Activated naive CD8-positive, alpha-beta T cell treated with anti-CD3 and anti-CD28 coated beads, Interleukin-2, amount 50 U/mL, for 24 hours (primary cell): ENCODE results near the gene AKR1B1.

Experiments used
- ATAC-seq: fragments of 150-1000 bp; cut with Tn5 transposase; one replicate; pipeline ENCODE4 v1.10.0; 2021
- DNase-seq: peaks from one replicate; pipeline ENCODE4 v3.0.0; 2021
- H3K27ac Mint-ChIP-seq: one replicate; pipeline ENCODE4 v1.8.0; 2021; ENCODE audit warnings: mild to moderate bottlenecking, mixed read lengths
- H3K27me3 Mint-ChIP-seq: one replicate; pipeline ENCODE4 v1.8.0; 2021; ENCODE audit warnings: mixed read lengths
- H3K36me3 Mint-ChIP-seq: one replicate; pipeline ENCODE4 v1.8.0; 2021; ENCODE audit warnings: low read depth, mixed read lengths
- H3K4me1 Mint-ChIP-seq: one replicate; pipeline ENCODE4 v1.8.0; 2021; ENCODE audit warnings: mixed read lengths
- H3K4me3 Mint-ChIP-seq: one replicate; pipeline ENCODE4 v1.8.0; 2021; ENCODE audit warnings: mild to moderate bottlenecking, moderate library complexity, mixed read lengths
- H3K9me3 Mint-ChIP-seq: one replicate; pipeline ENCODE4 v1.8.0; 2021; ENCODE audit warnings: mixed read lengths

The AKR1B1 gene

DNA sequence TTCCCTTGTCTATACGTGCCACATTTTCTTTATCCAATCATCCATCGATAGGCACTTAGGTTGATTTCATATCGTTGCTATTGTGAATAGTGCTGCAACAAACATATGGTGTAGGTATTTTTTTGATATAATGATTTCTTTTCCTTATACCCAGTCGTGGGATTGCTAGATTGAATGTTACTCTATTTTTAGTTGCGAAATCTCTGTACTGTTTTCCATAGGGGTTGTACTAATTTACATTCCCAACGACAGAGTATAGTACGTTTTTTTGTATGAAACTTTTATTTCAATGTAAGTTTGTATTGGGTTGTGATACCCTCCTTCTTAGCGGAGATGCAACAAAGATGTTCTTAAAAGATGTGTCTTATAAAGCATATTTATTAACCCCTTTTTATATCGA lies 30.0 kb downstream of the AKR1B1 start:
- Mint-ChIP-seq H3K9me3 (no peaks in the 10 kb centered on the region), H3K4me3 (no peak overlapping the region), H3K36me3 (no peaks in the 10 kb centered on the region), H3K27me3 (peaks cover 2% of the 10 kb centered on the region), H3K4me1 (peaks cover 19% of the 10 kb centered on the region), H3K27ac (no peak overlapping the region)
- ATAC-seq, result no peak
- DNase-seq, result no peak

DNA sequence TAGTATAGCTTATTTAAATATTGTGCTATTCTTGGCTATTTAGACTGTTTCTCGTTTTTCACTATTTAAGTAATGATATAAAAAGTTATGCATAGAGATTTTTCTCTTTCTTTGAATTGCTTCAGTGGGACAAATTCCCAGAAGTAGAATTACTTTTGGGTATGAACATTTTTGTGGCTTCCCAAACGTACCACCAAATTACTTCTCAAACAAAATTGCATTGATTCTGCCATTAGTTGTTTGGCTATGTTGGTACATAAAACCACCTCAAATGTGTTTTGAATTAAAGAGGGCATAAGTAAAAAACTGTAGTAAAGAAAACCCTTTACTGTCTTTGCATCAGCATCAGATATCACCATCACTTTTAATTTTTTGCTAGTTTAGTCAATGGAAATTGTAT lies 31.0 kb downstream of the AKR1B1 start:
- Mint-ChIP-seq H3K4me3 (no peak overlapping the region), H3K36me3 (no peaks in the 10 kb centered on the region), H3K27ac (no peak overlapping the region), H3K27me3 (peaks cover 3% of the 10 kb centered on the region), H3K9me3 (no peaks in the 10 kb centered on the region), H3K4me1 (peaks cover 19% of the 10 kb centered on the region)
- ATAC-seq (no peak), DNase-seq (no peak)

DNA sequence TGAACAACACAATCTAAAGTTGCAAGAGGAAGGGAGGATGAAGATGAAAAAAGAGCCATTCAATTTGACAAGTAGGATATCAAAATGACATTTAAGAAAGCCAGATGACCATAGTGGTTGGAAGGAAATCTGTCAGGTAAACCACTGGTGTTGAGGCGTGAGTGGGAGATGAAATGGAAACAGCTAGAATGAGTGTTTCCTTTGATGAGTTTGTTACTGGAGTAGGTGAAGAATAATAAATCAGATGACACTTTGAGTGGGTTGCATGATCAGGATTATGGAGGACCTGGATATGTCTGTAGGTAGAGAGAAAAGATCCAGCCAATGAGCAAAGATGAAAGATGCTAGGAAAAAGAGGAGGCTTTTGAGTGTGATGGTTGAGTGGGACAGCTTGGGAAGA lies 33.1 kb downstream of the AKR1B1 start:
- peak; percentile 59 for ATAC-seq
- peaks cover 3% of the 10 kb centered on the region for H3K27me3 Mint-ChIP-seq
- H3K9me3 Mint-ChIP-seq, result no peaks in the 10 kb centered on the region
- H3K36me3 Mint-ChIP-seq, result no peaks in the 10 kb centered on the region
- DNase-seq, result no peak
- peaks cover 6% of the 10 kb centered on the region for H3K4me1 Mint-ChIP-seq
- no peak overlapping the region for H3K4me3 Mint-ChIP-seq
- H3K27ac Mint-ChIP-seq, result peak overlapping the region; percentile 36

DNA sequence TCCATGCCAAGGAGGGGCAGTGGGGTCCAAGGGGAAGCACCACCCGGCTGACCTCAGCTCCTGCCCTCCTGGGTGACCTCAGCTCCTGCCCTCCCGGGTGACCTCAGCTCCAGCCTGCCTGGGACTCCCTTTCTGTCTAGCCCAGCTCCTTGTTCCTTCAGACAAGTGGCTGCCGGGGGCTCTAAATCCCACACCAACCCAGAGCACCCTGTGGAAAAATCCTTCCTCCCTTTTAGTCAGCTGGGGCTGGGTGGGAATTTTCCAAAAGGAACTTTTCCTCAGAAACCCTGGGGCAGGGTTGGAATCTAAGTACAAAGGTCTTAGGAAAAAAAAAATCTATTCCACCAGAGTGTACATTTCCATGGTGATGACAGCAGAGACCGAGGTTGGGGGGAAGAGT lies 36.3 kb downstream of the AKR1B1 start:
- Mint-ChIP-seq H3K27ac (no peak overlapping the region), H3K27me3 (peaks cover 6% of the 10 kb centered on the region), H3K4me3 (no peak overlapping the region), H3K9me3 (no peaks in the 10 kb centered on the region), H3K36me3 (no peaks in the 10 kb centered on the region), H3K4me1 (peaks cover 6% of the 10 kb centered on the region)
- ATAC-seq, result no peak
- no peak for DNase-seq

DNA sequence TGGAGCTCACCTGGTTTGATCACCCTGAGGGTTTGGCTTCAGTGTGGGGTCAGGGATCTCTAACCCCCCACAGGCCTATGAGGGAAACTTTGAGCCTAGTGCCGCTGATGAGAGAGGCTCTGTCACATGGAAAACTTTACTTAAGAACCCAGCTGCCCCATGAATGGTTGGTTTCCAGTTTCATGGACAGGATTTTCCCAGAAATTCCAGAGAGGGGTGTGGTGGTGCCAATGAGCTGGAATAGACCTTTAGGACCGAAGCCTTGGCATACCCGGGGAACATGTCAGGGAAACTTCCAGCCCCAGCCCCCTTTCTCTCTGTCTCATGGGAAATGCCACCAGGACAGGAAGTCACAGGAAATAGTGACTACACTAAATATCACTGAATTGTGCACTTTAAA lies 36.9 kb downstream of the AKR1B1 start:
- ATAC-seq (no peak), DNase-seq (no peak)
- H3K27me3 Mint-ChIP-seq, result peaks cover 6% of the 10 kb centered on the region
- no peak overlapping the region for H3K27ac Mint-ChIP-seq
- peaks cover 6% of the 10 kb centered on the region for H3K4me1 Mint-ChIP-seq
- no peaks in the 10 kb centered on the region for H3K36me3 Mint-ChIP-seq
- no peak overlapping the region for H3K4me3 Mint-ChIP-seq
- H3K9me3 Mint-ChIP-seq, result no peaks in the 10 kb centered on the region

DNA sequence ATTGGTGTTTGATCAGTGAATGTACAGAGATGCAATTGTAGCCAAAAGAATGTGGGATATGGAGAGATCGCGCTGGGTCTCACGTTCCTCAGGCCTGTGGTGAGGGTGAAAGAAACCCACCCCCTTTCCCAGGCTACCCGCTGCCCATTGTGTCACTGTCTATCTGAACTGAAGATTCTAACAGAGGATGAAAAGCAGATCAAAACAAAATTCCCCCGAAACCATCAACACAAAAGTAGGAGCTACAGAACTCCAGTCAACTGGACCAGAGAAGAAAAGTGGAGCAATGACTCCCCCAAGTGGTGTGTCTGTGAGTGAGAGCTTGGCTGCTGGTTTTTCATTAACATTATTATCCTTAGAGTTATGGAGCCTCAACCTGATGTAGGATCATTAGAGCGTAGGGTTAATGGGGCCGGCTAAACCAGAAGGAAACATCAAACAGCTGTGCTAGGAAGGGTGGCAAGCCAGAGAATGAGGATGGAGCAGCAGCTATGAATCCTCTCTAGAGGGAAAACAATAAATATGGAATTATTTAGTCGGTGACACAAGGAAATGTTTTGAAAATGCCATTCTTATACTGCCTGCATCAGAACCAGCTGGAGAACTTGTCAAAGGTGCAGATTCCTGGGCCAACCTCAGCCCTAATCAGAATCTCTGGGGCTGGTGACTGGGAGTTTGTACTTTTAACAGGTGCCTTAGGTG lies 38.3 kb downstream of the AKR1B1 start:
- Mint-ChIP-seq H3K9me3 (no peaks in the 10 kb centered on the region), H3K36me3 (no peaks in the 10 kb centered on the region), H3K27me3 (peaks cover 6% of the 10 kb centered on the region), H3K27ac (no peak overlapping the region), H3K4me1 (peaks cover 2% of the 10 kb centered on the region), H3K4me3 (no peak overlapping the region)
- DNase-seq (no peak), ATAC-seq (no peak)

DNA sequence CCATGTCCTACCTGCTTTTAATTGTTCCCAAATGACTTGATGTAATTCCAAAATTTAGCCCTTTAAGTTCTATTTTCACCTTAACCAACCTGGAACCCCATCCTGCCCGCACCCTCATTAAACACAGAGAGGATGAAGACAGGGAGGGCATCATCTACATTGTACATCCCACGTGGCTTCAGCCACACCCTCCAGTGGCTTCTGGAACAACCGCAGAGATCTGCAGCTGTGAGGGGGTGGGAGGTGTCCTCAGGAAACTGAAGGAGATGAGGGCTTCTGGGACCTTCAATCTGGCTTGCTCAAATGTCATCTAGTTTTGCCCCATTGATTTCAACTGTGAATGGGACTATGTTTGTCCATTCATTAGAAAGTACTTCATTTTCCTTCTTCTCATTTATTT lies 39.0 kb downstream of the AKR1B1 start:
- H3K4me3 Mint-ChIP-seq, result no peak overlapping the region
- no peak for DNase-seq

DNA sequence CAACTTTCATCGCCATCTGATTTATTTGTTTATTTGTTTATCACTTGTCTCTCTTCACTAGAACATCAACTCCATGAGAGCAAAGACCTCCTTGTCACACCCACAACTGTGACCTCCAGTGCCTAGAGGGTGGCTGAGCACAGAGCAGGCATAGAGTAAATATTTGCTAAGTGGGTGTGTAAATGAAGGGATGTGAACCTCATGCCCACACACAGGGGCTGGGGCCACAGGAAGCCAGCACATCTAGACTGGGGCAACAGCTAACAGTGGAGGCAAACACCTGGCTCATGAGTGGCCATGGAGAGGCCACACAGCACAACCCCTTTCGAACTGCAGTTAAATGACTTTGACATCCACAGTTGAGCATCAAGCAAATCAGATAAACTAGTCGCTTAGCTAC lies 39.8 kb downstream of the AKR1B1 start:
- Mint-ChIP-seq H3K4me3 (no peak overlapping the region), H3K9me3 (no peaks in the 10 kb centered on the region), H3K27ac (no peak overlapping the region), H3K36me3 (no peaks in the 10 kb centered on the region), H3K27me3 (peaks cover 6% of the 10 kb centered on the region), H3K4me1 (no peaks in the 10 kb centered on the region)
- DNase-seq (no peak), ATAC-seq (no peak)

More for the DNA sequence above, 39.0 kb downstream of the AKR1B1 start:
- Mint-ChIP-seq H3K27ac (no peak overlapping the region), H3K36me3 (no peaks in the 10 kb centered on the region), H3K9me3 (no peaks in the 10 kb centered on the region), H3K4me1 (no peaks in the 10 kb centered on the region), H3K27me3 (peaks cover 6% of the 10 kb centered on the region)
- no peak for ATAC-seq

DNA sequence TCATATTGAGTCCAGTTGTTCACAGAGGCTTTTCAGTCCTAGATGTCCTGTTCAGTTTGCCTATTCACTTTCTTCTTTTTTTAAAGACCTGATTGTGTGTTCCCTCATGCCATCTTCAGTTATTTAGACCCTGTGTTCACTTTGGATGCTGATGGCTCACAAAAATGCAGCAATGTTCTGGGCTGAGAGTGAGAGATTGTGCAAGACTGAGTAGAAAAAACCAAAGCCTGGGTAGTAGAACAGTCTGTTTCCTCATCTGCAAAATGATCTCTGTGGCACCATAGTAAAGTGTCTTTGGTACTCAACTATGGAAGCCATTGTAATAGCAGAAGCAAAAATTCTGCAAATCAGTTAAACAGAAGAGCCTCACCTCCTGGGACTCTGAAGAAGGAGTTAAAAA lies 43.2 kb downstream of the AKR1B1 start:
- Mint-ChIP-seq H3K9me3 (no peaks in the 10 kb centered on the region), H3K36me3 (no peaks in the 10 kb centered on the region), H3K4me3 (no peak overlapping the region), H3K4me1 (no peaks in the 10 kb centered on the region), H3K27me3 (peaks cover 3% of the 10 kb centered on the region), H3K27ac (no peak overlapping the region)
- DNase-seq, result no peak
- no peak for ATAC-seq

DNA sequence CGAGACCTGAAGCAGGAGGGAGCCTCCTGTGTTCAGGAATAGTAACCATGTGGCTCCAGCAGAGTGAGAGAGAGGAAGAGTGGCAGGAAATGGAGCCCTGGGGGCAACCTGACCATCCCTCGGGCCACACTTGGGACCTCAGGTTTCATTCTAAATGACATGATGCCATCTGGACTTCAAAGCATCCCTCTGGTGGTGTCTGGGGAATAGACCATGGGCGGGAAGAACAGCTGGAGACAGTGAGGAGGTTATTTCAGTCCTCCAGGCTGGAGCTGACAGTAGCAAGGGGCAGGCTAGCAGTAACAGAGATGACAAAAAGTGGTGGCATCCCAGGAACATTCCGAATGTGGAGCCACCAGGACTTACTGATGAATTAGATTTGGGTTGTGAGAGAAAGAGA lies 44.8 kb downstream of the AKR1B1 start:
- no peak for ATAC-seq
- no peaks in the 10 kb centered on the region for H3K4me1 Mint-ChIP-seq
- H3K27ac Mint-ChIP-seq, result no peak overlapping the region
- no peaks in the 10 kb centered on the region for H3K36me3 Mint-ChIP-seq
- no peak for DNase-seq
- no peaks in the 10 kb centered on the region for H3K9me3 Mint-ChIP-seq
- no peaks in the 10 kb centered on the region for H3K27me3 Mint-ChIP-seq
- H3K4me3 Mint-ChIP-seq, result no peak overlapping the region

DNA sequence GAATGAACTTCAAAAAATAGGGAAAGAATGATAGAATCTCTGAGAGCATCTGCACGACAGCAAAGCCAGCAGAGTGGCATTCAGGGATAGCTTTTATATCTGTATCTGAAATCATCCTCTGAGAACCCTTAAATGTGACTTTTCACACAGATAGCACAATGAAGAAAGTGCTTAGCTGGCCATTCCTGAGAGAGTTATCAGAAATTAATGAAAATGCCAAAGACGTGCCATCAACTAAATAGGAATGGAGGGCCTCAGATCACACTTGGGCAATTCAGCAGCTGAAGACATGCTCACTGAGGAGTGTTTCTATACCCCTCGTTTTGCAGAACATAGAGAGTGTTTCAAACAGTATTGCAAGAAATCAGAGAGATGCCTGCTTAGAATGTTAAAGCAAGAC lies 51.6 kb downstream of the AKR1B1 start:
- Mint-ChIP-seq H3K36me3 (no peaks in the 10 kb centered on the region), H3K27ac (no peak overlapping the region), H3K9me3 (no peaks in the 10 kb centered on the region), H3K4me1 (no peaks in the 10 kb centered on the region), H3K4me3 (no peak overlapping the region), H3K27me3 (peaks cover 12% of the 10 kb centered on the region)
- no peak for DNase-seq
- no peak for ATAC-seq

DNA sequence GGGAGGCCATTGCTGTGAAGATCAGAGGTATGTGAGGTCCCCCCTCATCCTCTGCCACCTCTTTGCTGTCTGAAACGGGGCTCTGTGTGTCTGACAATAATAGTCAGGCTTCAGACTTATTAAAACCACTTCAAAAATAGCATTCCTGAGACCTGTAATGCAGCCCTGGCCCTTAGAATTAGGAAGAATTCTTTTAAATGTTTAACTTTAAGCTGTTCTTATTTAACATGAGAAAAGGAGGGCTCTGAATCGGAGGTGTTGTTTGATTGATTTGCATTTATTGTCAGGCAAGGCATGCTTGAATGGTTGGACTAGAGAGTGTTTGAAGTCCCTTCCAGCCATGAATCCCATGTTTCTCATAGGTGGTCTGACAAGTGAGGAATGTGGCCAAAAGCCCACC lies 52.5 kb downstream of the AKR1B1 start:
- Mint-ChIP-seq H3K36me3 (no peaks in the 10 kb centered on the region), H3K27ac (no peak overlapping the region), H3K27me3 (peaks cover 13% of the 10 kb centered on the region), H3K4me3 (no peak overlapping the region), H3K9me3 (no peaks in the 10 kb centered on the region), H3K4me1 (no peaks in the 10 kb centered on the region)
- ATAC-seq (no peak), DNase-seq (no peak)

DNA sequence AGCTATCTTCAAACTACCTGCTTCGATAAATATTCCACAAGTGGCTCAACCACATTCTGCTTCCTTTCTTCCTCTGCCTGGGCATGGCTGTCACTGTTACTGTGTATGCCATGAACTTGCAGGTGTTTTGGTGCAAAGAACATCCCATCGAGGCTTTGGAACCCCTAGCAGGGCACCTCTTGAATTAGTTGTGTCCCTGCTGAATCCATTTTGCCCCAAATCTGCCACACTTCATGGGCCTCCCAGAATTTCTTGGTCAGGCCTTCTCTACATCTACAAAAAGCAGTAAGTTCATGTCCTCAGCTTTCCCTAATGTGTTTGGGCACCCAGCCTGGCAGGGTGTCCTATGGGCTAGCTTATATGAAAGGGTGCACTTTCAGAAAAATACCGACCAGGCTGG lies 53.6 kb downstream of the AKR1B1 start:
- no peaks in the 10 kb centered on the region for H3K4me1 Mint-ChIP-seq
- ATAC-seq (no peak), DNase-seq (no peak)
- no peaks in the 10 kb centered on the region for H3K9me3 Mint-ChIP-seq
- peaks cover 14% of the 10 kb centered on the region for H3K27me3 Mint-ChIP-seq
- H3K4me3 Mint-ChIP-seq, result no peak overlapping the region
- H3K27ac Mint-ChIP-seq, result no peak overlapping the region
- no peaks in the 10 kb centered on the region for H3K36me3 Mint-ChIP-seq

DNA sequence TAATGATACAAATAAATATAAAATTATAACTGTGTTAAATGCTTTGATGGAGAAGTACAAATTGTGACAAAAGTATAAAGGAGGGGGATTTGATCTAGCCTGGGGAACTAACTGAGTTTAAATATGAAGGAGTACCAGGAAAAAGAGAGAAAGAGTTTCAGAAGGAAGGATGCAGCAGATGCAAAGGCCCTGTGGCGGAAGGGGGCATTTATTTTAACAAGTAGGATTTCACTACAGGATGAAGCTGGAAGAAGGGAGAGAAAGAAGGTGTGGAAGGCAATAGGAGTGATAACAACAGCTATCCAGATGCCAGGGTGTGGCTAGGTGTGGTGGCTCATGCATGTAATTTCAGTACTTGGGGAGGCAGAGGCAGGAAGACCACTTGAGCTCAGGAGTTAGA lies 55.8 kb downstream of the AKR1B1 start:
- no peaks in the 10 kb centered on the region for H3K4me1 Mint-ChIP-seq
- no peak overlapping the region for H3K27ac Mint-ChIP-seq
- H3K4me3 Mint-ChIP-seq, result no peak overlapping the region
- ATAC-seq, result no peak
- no peaks in the 10 kb centered on the region for H3K9me3 Mint-ChIP-seq
- DNase-seq, result no peak
- H3K27me3 Mint-ChIP-seq, result peaks cover 22% of the 10 kb centered on the region
- H3K36me3 Mint-ChIP-seq, result no peaks in the 10 kb centered on the region

DNA sequence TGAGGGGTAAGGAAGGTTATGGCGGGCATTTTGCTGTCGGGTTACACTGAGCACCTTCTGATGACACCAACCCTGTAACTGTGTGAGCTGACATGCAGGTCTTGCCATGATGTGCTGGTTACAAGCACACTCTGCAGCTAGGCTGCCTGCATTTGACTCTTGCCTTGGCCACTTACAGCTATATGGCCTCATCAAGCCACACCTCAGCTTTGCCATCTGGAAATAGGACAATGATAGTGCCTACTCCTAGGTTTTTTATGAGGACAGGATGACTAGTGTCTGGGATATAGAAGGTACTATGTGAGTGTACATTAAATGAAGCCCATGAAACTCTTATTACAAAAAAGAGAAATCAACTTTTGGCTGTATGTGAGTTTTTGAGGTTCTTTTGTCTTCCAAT lies 58.0 kb downstream of the AKR1B1 start:
- H3K27me3 Mint-ChIP-seq, result peaks cover 17% of the 10 kb centered on the region
- H3K27ac Mint-ChIP-seq, result no peak overlapping the region
- ATAC-seq, result no peak
- no peaks in the 10 kb centered on the region for H3K9me3 Mint-ChIP-seq
- no peak overlapping the region for H3K4me3 Mint-ChIP-seq
- no peak for DNase-seq
- no peaks in the 10 kb centered on the region for H3K4me1 Mint-ChIP-seq
- no peaks in the 10 kb centered on the region for H3K36me3 Mint-ChIP-seq

DNA sequence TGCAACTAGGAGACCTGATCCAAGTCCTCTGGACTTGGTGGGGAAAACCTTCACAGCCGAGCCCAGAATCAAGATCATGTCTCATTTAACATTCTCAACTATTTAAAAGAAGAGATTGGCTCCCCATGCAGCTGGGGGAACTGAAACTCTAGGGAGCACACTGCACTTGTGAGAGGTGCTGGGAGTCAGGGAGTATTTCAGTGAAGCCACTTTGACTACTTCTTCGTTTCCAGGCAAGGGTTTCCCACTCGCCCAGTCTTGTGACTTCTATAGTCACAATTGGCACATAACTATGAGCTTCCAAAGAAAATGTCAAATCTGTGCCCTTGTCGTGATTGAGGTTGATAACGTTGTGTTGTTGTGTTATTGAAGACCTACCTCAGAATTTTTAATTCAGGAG lies 62.9 kb downstream of the AKR1B1 start:
- H3K36me3 Mint-ChIP-seq, result no peaks in the 10 kb centered on the region
- ATAC-seq (no peak), DNase-seq (no peak)
- H3K9me3 Mint-ChIP-seq, result no peaks in the 10 kb centered on the region
- no peaks in the 10 kb centered on the region for H3K4me1 Mint-ChIP-seq
- H3K27me3 Mint-ChIP-seq, result peaks cover 16% of the 10 kb centered on the region
- no peak overlapping the region for H3K27ac Mint-ChIP-seq
- H3K4me3 Mint-ChIP-seq, result no peak overlapping the region
